ENCODE measurements around the gene ARID5B. TPM values are rescaled to one million over a fixed set of nuclear protein-coding genes. Genes with fewer than 3 reads are reported as not detected.

The ARID5B gene
- polyA plus RNA-seq, 3 donors: 1.00 to 2.5 (median 1.5) TPM

GRCh38 chr10:62062028-62062427, 160.5 kb downstream of the ARID5B start:
- Histone ChIP-seq H3K27ac (ENCODE audit: low read depth in 1 of 2, low read length in 2 of 2) (no peak overlapping the region), H3K79me2 (ENCODE audit: insufficient read depth, low read length) (no peaks in the 10 kb centered on the region), H3K36me3 (replicated peaks in 1 of 2; ENCODE audit: control insufficient read depth in 1 of 2, insufficient read depth in 2 of 2, low read length in 2 of 2) (no peaks in the 10 kb centered on the region), H3K9me3 (replicated peaks in 1 of 2; ENCODE audit: control insufficient read depth in 1 of 2, insufficient read depth in 1 of 2, low read length in 2 of 2) (no peaks in the 10 kb centered on the region), H2AFZ (ENCODE audit: insufficient read depth, low read depth, low read length, poor library complexity, severe bottlenecking) (no peak overlapping the region), H3K9ac (ENCODE audit: insufficient read depth, low read length, poor library complexity, severe bottlenecking) (no peak overlapping the region), H3K4me2 (replicated peaks; ENCODE audit: extremely low read depth, low read length, poor library complexity, severe bottlenecking) (no peak overlapping the region), H4K20me1 (ENCODE audit: insufficient read depth, low read length) (no peaks in the 10 kb centered on the region), H3K27me3 (ENCODE audit: control insufficient read depth in 2 of 2, insufficient read depth in 2 of 2, low read length in 2 of 2) (no peaks in the 10 kb centered on the region), H3K4me3 (replicated peaks in 1 of 3; ENCODE audit: low read depth in 2 of 3, low read length in 3 of 3) (no peak overlapping the region), H3K4me1 (ENCODE audit: control insufficient read depth in 1 of 2, insufficient read depth in 2 of 2, low read length in 2 of 2) (peaks cover 26 to 33% of the 10 kb centered on the region in 2 donors)
- intact Hi-C loops (cut with micrococcal nuclease): no loop called here
- WGBS (ENCODE audit: insufficient coverage): no CpG with 5 or more reads among the region's 1 CpG
- peaks cover 26 to 32% of the 10 kb centered on the region in 2 donors for H3K36me3 Mint-ChIP-seq
- peaks cover 31% of the 10 kb centered on the region for H3K4me1 Mint-ChIP-seq
- no peak overlapping the region for H3K4me3 Mint-ChIP-seq
- no peak overlapping the region for H3K27ac Mint-ChIP-seq
- H3K27me3 Mint-ChIP-seq (ENCODE audit: low read depth in 3 of 3): no peaks in the 10 kb centered on the region
- H3K9me3 Mint-ChIP-seq: peaks cover 0 to 3% (median 0%) of the 10 kb centered on the region in 7 donors
- TF ChIP-seq CTCF (IDR thresholded peaks at IDR 0.05): no peak
- DNase-seq: no peak

DNA sequence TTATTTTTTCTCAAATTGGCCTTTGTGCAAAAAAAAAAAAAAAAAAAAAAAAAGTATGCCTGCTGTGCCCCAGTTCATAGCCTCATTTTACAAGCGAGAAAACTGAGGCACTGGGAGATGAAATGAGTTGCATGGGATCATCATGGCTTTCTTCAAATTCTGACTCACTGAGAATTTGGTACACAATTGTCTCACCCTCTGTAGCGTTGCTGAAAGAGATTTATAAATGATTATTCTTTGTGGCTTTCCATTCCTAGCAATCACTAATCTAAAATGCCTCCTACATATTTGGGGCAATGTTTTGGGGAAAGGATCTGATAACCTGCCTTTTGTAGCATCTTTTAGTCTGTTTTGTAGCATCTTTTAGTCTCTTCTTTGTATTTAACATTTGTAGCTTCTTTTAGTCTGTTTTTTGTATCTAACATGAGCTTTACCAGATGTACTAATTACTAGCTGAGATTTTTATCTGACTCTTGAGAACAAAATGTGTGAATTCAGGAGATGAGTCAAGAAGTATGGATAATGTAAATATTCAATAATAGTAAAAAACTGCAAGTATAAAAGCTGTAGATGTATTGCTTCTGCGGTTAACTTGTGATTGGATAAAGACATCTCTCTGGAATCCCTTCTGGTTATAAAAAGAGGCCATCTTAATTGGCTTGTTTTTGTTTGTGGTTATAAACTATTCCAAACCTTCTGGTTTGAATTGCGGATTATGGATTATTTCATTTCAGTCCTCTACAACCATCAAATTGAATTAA, 161.4 kb downstream of the ARID5B start:
- Histone ChIP-seq H2AFZ (ENCODE audit: insufficient read depth, low read depth, low read length, poor library complexity, severe bottlenecking) (no peak overlapping the region), H3K9me3 (replicated peaks in 1 of 2; ENCODE audit: control insufficient read depth in 1 of 2, insufficient read depth in 1 of 2, low read length in 2 of 2) (no peaks in the 10 kb centered on the region), H3K27ac (ENCODE audit: low read depth in 1 of 2, low read length in 2 of 2) (no peak overlapping the region), H3K4me1 (ENCODE audit: control insufficient read depth in 1 of 2, insufficient read depth in 2 of 2, low read length in 2 of 2) (peaks cover 24 to 26% of the 10 kb centered on the region in 2 donors), H4K20me1 (ENCODE audit: insufficient read depth, low read length) (no peaks in the 10 kb centered on the region), H3K4me2 (replicated peaks; ENCODE audit: extremely low read depth, low read length, poor library complexity, severe bottlenecking) (no peak overlapping the region), H3K79me2 (ENCODE audit: insufficient read depth, low read length) (no peaks in the 10 kb centered on the region), H3K4me3 (replicated peaks in 1 of 3; ENCODE audit: low read depth in 2 of 3, low read length in 3 of 3) (no peak overlapping the region), H3K27me3 (ENCODE audit: control insufficient read depth in 2 of 2, insufficient read depth in 2 of 2, low read length in 2 of 2) (no peaks in the 10 kb centered on the region), H3K36me3 (replicated peaks in 1 of 2; ENCODE audit: control insufficient read depth in 1 of 2, insufficient read depth in 2 of 2, low read length in 2 of 2) (no peaks in the 10 kb centered on the region), H3K9ac (ENCODE audit: insufficient read depth, low read length, poor library complexity, severe bottlenecking) (no peak overlapping the region)
- no peak for DNase-seq
- no peaks in the 10 kb centered on the region for H3K27me3 Mint-ChIP-seq (ENCODE audit: low read depth in 3 of 3)
- peaks cover 28% of the 10 kb centered on the region for H3K4me1 Mint-ChIP-seq
- no peak for TF ChIP-seq CTCF (IDR thresholded peaks at IDR 0.05)
- no peak overlapping the region for H3K27ac Mint-ChIP-seq
- peaks cover 0 to 3% (median 0%) of the 10 kb centered on the region in 7 donors for H3K9me3 Mint-ChIP-seq
- intact Hi-C loops (cut with micrococcal nuclease): no loop called here
- WGBS (ENCODE audit: insufficient coverage): no CpG with 5 or more reads among the region's 4 CpGs
- H3K36me3 Mint-ChIP-seq: peaks cover 22 to 28% of the 10 kb centered on the region in 2 donors
- H3K4me3 Mint-ChIP-seq: no peak overlapping the region
